Measurements from ENCODE around the gene NEK2. TPM values are rescaled to one million over a fixed set of nuclear protein-coding genes. Genes with fewer than 3 reads are reported as not detected.

Gene NEK2
- total and polyA plus RNA-seq, 2 of the 13 experiments (the other 11 are each of a cell fraction or from before 2014, with no cell fraction given) = 10.9 to 40.8 TPM

GRCh38 chr1:211676106-211676583, 724 bp upstream of the NEK2 start (continued):
- TF ChIP-seq, protein P1, sequence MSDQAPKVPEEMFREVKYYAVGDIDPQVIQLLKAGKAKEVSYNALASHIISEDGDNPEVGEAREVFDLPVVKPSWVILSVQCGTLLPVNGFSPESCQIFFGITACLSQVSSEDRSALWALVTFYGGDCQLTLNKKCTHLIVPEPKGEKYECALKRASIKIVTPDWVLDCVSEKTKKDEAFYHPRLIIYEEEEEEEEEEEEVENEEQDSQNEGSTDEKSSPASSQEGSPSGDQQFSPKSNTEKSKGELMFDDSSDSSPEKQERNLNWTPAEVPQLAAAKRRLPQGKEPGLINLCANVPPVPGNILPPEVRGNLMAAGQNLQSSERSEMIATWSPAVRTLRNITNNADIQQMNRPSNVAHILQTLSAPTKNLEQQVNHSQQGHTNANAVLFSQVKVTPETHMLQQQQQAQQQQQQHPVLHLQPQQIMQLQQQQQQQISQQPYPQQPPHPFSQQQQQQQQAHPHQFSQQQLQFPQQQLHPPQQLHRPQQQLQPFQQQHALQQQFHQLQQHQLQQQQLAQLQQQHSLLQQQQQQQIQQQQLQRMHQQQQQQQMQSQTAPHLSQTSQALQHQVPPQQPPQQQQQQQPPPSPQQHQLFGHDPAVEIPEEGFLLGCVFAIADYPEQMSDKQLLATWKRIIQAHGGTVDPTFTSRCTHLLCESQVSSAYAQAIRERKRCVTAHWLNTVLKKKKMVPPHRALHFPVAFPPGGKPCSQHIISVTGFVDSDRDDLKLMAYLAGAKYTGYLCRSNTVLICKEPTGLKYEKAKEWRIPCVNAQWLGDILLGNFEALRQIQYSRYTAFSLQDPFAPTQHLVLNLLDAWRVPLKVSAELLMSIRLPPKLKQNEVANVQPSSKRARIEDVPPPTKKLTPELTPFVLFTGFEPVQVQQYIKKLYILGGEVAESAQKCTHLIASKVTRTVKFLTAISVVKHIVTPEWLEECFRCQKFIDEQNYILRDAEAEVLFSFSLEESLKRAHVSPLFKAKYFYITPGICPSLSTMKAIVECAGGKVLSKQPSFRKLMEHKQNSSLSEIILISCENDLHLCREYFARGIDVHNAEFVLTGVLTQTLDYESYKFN (CRISPR knock-in tag; conservative IDR thresholded peaks at IDR 0.05) = peak; percentile 57; the same call in 1 of the 2 replicates
- TF ChIP-seq ZNF772 (CRISPR knock-in tag; IDR thresholded peaks at IDR 0.05) = 0 out of 2 replicates have a peak, but pooled peaks have one; percentile 3
- TF ChIP-seq RAD21 (CRISPR knock-in tag; IDR thresholded peaks at IDR 0.05) = no peak
- TF ChIP-seq ZSCAN22 (CRISPR knock-in tag; IDR thresholded peaks at IDR 0.05) = 0 out of 2 replicates have a peak, but pooled peaks have one; percentile 33
- TF ChIP-seq ZNF44 (CRISPR knock-in tag; IDR thresholded peaks at IDR 0.05) = no peak
- TF ChIP-seq HDAC6 (IDR thresholded peaks at IDR 0.05; ENCODE audit: low read depth, low read length) = no peak
- no peak for TF ChIP-seq BCLAF1 (IDR thresholded peaks at IDR 0.05)
- TF ChIP-seq, protein P2, sequence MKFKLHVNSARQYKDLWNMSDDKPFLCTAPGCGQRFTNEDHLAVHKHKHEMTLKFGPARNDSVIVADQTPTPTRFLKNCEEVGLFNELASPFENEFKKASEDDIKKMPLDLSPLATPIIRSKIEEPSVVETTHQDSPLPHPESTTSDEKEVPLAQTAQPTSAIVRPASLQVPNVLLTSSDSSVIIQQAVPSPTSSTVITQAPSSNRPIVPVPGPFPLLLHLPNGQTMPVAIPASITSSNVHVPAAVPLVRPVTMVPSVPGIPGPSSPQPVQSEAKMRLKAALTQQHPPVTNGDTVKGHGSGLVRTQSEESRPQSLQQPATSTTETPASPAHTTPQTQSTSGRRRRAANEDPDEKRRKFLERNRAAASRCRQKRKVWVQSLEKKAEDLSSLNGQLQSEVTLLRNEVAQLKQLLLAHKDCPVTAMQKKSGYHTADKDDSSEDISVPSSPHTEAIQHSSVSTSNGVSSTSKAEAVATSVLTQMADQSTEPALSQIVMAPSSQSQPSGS (CRISPR knock-in tag; IDR thresholded peaks at IDR 0.05) = no peak
- peak; percentile 92 for TF ChIP-seq NR2C2 (CRISPR knock-in tag; IDR thresholded peaks at IDR 0.05; ENCODE audit: borderline replicate concordance)
- TF ChIP-seq SMYD3 (CRISPR knock-in tag; IDR thresholded peaks at IDR 0.05) = no peak
- no peak for TF ChIP-seq ZBTB7A (CRISPR knock-in tag; IDR thresholded peaks at IDR 0.05)
- no peak for TF ChIP-seq ATF7-NPFF (CRISPR knock-in tag; IDR thresholded peaks at IDR 0.05; ENCODE audit: low read depth)
- no peak for TF ChIP-seq PHF21A (CRISPR knock-in tag; IDR thresholded peaks at IDR 0.05)
- no peak for TF ChIP-seq ZNF724P (CRISPR knock-in tag; IDR thresholded peaks at IDR 0.05; ENCODE audit: borderline replicate concordance)
- 0 out of 2 replicates have a peak, but pooled peaks have one; percentile 8 for TF ChIP-seq ZBTB3 (CRISPR knock-in tag; IDR thresholded peaks at IDR 0.05; ENCODE audit: borderline replicate concordance, low read depth)
- TF ChIP-seq, protein P3, sequence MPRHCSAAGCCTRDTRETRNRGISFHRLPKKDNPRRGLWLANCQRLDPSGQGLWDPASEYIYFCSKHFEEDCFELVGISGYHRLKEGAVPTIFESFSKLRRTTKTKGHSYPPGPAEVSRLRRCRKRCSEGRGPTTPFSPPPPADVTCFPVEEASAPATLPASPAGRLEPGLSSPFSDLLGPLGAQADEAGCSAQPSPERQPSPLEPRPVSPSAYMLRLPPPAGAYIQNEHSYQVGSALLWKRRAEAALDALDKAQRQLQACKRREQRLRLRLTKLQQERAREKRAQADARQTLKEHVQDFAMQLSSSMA (CRISPR knock-in tag; IDR thresholded peaks at IDR 0.05) = 0 out of 2 replicates have a peak, but pooled peaks have one; percentile 80
- TF ChIP-seq MYNN (CRISPR knock-in tag; IDR thresholded peaks at IDR 0.05; ENCODE audit: low read depth) = no peak
- no peak for TF ChIP-seq SRSF9 (IDR thresholded peaks at IDR 0.05; ENCODE audit: borderline replicate concordance, insufficient read depth, low read depth, low read length, poor library complexity, severe bottlenecking)
- TF ChIP-seq MED8 (CRISPR knock-in tag; IDR thresholded peaks at IDR 0.05; ENCODE audit: insufficient replicate concordance) = no peak
- TF ChIP-seq MTF2 (CRISPR knock-in tag; IDR thresholded peaks at IDR 0.05; ENCODE audit: borderline replicate concordance) = no peak
- no peak for TF ChIP-seq HHEX (CRISPR knock-in tag; IDR thresholded peaks at IDR 0.05)
- peak in 1 of 2 experiments; percentile 40; a peak in 2 of 4 replicates for TF ChIP-seq POLR2A (IDR thresholded peaks at IDR 0.05; ENCODE audit: insufficient read depth in 1 of 2, low read depth in 2 of 2, low read length in 2 of 2)
- 0 out of 2 replicates have a peak, but pooled peaks have one; percentile 60 for TF ChIP-seq FLYWCH1 (CRISPR knock-in tag; IDR thresholded peaks at IDR 0.05)

All from HepG2 (cell line).